GM18526 (cell line): ENCODE measurements around the gene LRRTM1.

Experiments used
- POLR2A ChIP-seq: IDR thresholded peaks from 3 replicates; pipeline ENCODE4 v1.6.1; 2011; ENCODE audit not compliant: insufficient read length; ENCODE audit errors: extremely low read depth

LRRTM1 gene

DNA sequence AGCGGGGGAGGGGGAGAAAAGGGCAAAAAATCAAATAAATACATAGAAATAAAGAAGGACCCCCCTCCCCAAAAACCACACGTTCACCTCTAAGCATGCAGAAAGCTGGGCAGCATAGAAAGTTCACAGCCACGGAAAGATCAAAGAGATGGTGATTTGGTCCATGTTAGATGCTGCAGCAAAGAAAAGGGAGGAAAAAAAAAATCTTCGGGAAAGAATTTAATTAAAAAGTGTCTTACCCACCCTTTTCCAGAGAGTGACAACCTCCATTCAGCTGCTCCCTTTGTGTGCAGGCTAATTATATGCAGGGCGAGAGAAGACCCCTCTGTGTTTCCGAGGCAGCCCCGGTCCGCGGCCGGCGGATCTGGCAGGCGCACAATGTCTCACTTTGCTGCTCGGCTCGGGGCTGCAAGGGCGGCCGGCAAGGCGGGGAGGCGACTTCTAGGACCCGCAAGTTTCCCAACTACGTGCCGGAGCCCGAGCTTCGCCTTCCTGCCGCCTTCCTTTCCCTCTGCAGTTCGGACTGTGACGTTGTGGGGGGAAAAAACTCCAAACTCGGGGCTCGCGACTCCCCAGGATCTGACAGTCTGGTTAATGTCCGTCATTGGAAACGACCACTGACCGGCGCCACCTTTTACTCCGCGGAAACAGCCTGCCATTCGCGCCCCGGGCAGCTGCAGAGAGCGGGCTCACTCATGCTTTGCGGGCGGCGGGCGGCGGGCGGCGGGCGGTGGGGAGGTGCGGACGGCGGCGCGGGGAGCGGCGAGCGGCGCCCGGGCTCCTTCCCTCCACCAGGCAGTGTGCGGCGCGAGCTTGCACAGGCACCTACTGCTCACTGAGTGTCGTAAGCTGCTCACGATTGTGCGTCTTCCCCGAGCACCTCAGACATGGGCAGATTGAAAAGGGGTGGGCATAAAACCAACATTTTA lies at the start of gene LRRTM1:
Gene LRRTM1 (minus strand): TSS at position 844 of the 929 bp plus-strand sequence. CDS start 933 bp downstream, outside the sequence.
- no peak for TF ChIP-seq POLR2A

DNA sequence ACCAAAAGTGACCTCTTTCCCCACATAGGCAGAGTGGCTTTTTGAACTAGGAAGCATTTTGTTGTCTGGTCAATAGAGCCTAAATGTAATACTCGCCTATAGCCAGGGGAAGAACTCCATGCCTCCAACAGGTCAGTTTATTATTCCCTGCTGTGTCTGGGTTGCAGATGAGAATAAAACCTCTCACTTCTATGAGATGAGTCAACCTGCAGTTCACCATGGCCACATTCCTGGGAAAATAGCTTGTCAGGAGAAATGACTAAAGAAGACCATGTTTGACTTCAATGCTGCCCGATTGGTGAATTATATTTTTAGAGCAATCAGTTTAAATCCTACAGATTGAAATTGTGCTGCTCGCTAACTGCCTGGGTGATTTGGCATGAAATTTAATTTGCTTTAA lies 46.7 kb upstream of the LRRTM1 start:
- no peak for TF ChIP-seq POLR2A

- TF ChIP-seq POLR2A = no peak
Observed at GRCh38 chr2:80348953-80349352, 44.4 kb upstream of the LRRTM1 start.

- no peak for TF ChIP-seq POLR2A
Observed at GRCh38 chr2:80348078-80348477, 43.5 kb upstream of the LRRTM1 start.

DNA sequence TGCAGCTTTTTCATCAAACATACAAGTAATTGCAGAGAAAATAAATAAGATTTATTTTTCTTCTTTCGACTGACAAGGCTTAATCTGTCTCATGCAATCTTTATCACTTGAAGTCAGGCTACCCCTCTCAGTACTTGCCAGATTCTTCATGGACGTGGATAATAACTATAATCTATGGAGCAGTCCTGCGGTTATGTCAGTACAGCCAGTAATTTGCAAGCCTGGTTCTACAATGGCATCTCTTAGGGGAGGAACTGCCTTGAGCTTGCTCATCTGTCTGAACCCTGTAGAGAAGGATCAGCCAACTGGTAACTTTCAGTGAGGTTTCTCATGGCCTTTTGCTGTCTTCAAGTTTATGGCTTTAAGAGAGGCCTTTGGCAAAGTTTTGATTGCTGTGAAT lies 35.5 kb upstream of the LRRTM1 start:
- no peak for TF ChIP-seq POLR2A

GRCh38 chr2:80338794-80339193 lies 34.2 kb upstream of the LRRTM1 start:
- no peak for TF ChIP-seq POLR2A

DNA sequence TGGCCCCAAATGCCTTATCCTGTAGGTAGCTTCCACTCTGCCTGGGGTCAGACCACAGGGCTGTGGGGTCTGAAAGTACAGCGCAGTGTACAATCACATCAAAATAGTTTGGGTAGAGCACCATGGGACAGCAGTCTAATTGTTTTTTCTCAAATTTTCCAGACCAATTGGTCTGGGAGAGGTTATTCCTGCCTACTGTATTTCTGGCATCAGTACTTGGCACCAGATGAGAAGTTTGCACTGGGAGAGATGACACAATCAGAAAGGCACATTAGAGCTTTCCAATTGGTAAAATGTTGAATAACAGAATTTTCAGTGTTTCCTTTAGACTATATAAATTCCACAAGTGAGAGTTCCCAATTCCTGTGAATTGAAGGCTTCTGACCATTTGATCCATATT lies 30.9 kb upstream of the LRRTM1 start:
- TF ChIP-seq POLR2A = no peak

GRCh38 chr2:80333886-80334285 lies 29.3 kb upstream of the LRRTM1 start:
- TF ChIP-seq POLR2A = no peak

DNA sequence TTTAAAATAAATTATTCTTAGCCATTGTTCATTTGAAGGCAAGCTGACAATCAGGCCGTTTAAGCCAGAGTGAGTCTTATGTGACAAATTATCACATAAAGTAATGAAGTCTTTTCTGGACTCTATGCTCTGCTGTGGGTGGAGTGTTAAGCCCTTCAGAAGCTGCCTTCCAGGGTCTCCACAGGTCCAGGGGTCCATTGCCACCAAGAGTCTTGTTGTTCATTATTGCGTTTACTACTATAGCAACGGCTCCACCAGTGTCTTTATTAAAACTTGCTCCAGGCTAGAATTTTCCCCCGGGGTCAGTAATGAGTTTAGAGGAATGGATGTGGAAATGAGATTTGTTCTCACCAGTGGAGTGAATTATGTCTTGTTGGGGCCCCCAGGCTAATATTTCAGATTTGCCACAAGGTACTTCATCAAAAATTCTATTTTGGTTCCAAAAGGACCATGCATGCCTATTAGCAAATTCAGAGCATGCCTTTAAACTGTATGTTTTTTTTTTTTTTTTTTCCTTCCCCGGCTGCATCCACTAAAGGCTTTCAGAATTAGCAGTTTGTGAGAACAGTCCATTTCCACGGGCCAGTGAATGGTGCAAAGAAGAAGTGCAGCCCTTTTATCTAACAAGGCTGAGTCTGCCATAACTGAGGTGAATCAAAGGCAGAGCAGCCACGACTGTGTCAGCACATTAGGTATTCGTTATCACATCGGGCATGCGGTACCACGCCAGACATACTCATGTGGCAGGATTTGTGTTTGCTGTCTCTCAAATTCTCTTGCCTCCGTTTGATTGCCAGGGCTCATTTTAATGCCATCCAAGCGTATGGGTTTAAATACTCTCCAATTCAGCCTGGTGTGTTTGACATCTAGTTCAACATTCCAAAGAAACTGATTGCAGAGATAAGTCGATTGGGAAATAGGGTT lies 26.2 kb upstream of the LRRTM1 start:
- TF ChIP-seq POLR2A = no peak

DNA sequence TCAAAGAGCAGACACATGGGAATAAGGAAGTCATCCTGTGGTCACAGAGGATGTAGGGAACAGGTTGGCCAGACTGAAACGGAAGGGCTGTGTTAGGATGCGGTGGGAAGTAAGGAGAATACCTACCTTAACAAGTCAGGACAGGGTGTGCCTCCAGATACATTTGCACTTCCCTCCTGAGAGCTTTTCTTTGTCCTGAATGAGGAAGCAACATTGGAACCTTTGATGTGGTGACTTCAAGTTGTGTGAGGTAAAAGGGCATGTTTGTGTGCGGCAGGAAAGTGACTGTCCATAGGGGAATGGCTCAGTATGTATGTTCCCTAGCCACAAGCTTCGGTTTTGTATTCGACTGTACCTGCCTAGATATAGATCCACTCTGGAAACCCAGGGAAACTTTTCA lies 24.9 kb upstream of the LRRTM1 start:
- no peak for TF ChIP-seq POLR2A

DNA sequence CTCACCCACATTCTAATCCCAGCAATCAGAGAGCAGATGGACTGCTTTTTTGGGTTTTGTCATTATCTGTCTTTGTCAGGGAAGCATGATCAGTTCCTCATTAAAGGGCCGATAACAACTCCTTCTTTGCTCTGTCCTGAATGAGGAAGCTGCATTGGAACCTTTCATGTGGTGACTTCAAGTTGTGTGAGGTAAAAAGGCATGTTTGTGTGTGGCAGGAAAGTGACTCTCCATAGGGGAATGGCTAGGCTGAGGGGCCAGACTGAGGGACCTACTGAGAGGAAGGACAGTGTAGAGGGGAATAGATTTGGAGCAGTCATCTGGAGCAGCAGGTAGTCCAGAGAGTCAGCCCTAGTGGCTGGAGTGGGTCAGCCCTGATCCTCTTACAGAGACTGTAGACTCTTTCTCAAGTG lies 23.6 kb upstream of the LRRTM1 start:
- no peak for TF ChIP-seq POLR2A

- TF ChIP-seq POLR2A = no peak
Observed at GRCh38 chr2:80326861-80327260, 22.3 kb upstream of the LRRTM1 start.

DNA sequence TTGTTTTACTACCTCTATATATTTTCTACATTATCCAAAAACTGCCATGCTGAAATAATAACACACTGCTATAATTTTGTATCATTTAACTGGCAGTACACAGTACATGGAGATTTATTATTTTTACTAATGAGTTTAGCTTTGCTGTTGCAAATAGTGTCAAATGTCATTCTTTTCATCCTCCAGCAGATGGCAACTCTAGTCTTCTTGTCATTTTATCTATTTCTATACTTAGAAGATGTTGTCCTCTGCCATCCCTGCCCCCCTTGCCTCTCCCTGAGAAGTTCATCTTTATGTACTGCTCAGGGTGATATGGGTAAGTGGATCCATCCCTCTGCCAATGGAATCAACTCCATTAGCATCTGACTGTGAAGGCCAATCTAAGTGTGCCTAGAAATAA lies 21.7 kb upstream of the LRRTM1 start:
- no peak for TF ChIP-seq POLR2A

- TF ChIP-seq POLR2A = no peak
Observed at GRCh38 chr2:80324525-80324924, 20.0 kb upstream of the LRRTM1 start.

DNA sequence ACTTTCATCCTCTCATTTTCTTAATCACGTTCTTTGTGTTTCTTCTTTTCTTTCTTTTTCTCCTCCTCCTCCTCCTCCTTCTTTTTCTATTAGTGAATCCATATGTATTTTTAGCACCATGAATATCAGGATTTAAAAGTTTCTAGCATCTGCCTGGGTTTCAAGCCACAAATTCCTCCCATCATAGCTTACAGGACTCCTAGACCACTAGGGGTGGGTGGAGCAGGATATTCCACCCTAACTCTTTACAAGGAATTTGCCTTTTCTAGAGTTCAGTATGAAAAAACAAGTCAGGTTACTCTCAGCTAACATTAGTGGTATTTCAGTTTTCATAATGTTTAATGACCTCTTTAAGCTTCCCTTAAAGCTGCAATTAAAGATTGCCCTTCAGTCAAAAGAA lies 19.1 kb upstream of the LRRTM1 start:
- no peak for TF ChIP-seq POLR2A

GRCh38 chr2:80322958-80323357 lies 18.4 kb upstream of the LRRTM1 start:
- TF ChIP-seq POLR2A = no peak
